GDM1 (cell line): ENCODE measurements around the gene C20orf204.
A peak's percentile ranks its signal among the peaks of the same experiment; 100 is the strongest.

Experiments
- DNase-seq: peaks from one replicate; lab custom pipeline; 2025; lab: John Stamatoyannopoulos, UW

Gene C20orf204

DNA sequence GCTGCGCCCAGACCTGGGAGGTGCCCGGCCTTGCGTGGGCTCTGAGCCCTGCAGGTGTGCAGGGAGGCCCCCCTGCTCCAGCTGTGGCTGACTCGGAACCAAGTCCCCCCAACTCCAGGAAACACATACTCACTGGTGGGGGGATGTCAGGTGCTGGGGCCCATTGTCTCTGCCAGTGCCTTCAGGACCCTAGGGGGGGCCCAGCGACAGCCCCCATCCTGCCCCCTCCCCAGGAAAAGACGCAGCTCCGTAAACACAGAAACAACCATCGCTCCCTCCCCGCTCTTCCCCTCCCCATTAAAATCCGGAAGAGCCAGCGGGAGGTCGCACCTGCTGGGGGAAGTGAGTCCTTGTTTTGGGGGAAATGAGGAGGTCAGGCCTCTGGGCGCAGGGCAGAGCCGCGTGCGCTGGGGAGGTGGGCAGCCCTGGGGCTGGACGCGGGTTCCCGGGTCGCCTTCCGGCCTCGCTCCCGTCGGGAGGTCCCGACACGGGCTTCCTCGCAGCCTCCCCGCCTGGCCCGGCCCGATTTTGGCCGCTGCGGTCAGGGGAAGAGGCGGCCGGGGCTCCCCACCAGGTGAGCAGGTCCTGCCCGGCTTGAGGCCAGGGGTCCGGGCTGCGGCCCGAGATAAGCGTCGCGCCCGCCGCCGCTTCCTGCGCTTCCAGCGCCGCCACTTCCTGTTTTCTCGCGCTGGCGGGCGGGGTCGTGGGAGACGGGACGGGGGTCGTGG, 6.2 kb downstream of the C20orf204 start:
- no peak for DNase-seq

DNA sequence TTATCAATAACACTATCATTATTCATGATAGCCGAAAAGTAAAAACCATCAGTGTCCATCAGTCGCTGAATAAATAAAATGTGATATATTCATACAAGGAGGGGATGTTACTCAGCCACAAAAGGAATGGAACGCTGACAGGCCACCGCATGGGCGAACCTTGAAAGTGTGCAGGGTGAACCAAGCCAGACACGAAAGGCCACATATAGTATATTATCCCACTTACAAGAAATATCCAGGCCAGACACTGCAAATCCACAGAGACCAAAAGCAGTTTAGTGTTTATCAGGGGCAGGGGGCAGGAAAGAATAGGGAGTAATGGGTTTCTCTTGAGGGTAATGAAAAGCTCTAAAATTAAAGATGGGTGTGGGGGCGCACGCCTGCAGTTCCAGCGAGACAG, 7.8 kb downstream of the C20orf204 start:
- no peak for DNase-seq

DNA sequence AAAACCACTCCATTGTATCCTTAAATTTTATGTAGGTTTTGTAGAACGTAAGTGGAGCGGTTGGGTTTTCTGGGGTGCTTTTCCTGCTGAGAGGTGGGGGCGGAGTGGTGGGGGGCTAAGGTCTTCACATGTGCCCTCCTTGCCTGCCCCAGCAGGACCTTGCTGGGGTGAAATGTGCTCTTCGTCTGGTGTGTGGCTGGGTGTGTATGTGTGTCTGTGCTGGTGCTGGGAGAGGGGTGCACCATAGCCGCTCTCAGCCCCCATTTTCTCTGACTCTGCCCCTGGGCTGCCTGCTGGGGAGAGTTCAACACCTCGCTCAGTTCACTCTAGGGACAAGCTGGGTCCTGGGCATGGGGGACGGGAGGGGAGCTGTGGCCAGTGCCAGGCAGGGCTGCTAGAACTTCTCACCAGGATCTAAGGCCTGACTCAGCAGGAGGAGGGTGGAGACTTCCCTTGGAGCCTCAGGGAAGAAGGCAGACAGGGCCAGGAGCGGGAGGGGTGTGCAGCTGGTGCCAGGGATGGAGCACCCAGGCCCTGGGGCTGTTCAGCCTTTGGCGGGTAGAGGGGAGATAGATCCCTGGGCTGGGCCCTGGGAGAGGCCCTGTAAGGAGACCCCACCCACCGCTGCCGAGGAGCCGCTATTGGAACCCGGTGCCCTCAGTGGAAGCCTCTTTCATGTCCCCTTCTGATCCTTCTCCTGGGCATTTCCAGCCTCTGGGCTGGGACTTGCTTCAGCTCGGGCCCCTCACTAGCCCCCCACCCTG, 8.7 kb downstream of the C20orf204 start:
- DNase-seq, result no peak

DNA sequence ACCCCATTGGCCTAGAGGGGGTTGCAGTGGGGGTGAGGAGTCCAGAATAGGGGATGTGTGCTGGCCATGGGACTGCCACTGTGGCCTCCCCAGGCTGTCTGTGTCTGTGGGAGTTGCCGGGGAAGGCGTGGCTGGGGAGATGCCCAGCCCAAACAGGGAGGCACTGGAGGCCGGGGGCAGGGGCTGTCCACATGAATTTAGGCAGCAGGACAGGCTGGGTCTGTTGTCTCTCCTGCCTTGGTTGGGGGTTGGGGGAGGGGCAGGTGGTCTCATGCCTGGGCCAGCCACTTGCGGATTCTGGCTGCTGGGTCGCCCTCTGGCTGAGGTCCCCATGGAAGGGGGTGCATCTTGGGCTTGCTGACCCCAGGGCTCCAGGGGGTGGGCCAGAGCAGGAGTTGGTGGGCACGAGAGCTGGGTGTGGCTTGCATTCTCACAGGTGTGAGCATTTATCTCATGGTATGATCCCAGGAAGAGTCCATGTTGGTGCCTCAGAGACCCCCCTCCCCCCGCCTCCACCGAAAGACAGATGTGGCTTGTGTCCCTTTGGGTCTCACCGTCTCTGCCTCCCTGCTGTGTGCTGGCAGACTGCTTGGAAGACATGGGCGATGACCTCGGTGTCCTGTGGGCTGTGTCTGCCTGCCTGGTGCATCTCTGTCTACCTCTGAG, 9.5 kb downstream of the C20orf204 start:
- DNase-seq, result no peak

DNA sequence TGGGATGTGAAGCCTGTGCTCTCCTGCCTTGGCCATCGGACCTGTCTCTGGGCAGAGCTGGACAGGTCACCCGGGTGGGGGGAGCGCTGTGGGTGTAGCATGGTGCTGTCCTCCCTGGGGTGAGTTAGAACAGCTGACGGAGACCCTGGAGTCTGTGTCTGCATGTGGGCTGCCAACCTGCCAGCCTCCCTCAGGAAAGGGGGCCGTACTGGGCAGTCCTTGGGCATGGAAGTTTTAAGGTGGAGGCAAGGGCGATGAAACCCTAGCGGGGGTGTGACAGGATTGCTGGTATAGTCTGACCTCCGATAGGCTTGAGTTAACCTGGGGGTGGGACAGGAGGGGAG, 11.0 kb downstream of the C20orf204 start:
- no peak for DNase-seq

DNA sequence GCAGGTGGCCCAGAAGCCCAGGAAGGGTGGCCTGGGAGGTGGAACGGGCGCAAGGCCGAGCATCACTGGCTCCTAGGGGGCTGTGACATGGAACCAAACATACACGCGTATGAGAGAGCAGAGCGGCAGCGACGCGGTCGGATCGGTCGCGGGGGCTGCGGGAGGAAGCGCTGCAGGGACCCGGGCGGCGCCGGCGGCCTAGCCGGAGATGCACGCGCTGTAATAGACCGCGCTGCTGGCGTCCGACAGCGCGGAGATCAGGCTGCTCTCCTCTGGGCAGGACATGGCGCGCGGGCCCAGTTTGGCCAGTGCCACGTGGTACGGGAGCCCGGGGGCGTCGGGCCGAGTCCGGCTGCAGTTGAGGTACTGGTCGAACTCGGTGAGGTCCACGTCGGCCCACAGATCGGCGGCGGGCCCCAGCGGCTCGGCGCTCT, 12.0 kb downstream of the C20orf204 start:
- no peak for DNase-seq

DNA sequence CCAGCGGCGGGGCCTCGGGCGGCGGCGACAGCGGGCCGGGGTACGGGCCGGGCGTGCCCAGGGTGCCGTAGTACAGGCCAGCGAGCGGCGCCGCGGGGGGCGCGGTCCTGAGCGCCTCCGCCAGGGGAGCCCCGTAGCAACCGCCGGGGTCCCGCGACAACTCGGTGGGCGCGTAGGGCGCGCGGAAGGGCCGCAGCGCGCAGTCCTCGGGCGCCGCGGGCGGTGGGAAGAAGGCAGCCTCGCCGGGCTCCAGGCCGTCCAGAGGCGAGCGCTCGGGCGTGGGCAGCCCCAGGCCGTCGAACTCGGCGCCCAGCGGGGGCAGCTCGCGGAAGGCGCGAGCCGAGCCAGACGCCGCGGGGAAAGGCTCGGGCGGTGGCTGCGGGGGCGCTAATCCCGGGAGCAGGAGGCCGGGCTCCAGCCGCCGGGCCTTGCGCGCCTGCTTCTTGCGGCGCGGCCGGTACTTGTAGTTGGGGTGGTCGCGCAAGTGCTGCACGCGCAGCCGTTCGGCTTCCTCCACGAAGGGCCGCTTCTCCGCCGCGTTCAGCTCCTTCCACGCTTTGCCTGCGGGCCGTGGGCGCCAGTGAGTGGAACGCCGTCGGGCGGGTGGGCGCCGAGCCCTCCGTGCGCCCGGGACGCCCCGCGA, 12.5 kb downstream of the C20orf204 start:
- DNase-seq, result no peak

DNA sequence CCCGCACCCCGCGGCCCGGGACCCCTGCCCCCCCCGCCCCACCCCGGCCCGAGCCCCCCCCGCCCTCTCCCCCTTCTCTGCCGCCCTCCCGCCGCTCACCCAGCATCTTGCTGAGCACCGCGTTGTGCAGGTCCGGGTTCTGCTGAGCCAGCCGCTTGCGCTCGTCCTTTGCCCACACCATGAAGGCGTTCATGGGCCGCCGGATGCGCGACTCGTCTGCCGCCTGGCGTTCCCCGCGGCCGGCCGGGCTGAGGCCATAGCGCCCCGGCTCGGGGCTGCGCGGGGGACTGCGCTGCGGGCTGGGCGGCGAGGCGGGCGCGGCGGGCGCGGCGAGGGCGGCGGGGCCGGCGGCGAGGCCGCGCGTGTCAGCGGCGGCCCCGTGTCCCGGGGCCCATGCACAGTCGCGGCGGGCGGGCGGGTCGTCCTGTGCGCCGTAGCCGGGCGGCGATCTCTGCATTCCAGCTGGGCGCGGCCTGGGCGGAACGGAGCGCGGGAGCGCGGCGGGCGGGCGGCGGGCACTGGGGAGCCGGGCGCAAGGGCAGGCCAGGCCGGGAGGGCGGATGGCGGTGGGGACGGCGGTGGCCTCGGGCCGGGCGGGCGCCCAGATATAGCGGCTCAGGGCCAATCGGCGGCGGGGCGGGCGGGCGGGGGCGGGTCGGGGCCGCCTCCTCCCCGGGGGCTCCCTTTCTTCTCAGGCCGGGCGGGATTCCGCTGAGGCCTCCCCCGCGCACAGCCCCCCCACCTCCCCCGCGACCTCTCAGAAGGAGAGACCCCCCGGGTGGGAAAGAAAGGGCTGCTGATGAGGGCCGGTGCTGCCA, 13.3 kb downstream of the C20orf204 start, which contains the start of gene SOX18:
Gene SOX18, minus strand, starts transcription at position 580 of the 818 bp plus-strand sequence. Its CDS starts 123 bp downstream, at position 457.
- no peak for DNase-seq

DNA sequence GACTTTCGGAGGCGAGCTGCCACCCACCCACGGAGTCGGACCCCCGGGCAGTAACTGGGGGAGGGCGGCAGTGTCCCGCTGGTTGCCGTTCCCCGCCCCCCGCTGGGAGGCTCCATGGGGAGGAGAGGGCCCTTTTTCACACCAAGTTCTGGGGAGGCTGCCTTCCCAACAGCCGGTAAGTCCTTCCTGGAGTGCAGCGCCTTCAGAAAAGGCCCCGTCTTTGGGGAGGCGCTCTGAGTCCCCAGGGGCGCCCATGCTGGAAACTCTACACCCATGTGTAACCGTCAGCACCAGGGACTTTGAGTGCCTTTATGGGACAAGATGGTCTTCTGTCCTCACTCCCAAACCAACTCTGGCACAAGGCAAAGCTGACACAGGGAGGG, 13.9 kb downstream of the C20orf204 start:
- DNase-seq, result no peak

DNA sequence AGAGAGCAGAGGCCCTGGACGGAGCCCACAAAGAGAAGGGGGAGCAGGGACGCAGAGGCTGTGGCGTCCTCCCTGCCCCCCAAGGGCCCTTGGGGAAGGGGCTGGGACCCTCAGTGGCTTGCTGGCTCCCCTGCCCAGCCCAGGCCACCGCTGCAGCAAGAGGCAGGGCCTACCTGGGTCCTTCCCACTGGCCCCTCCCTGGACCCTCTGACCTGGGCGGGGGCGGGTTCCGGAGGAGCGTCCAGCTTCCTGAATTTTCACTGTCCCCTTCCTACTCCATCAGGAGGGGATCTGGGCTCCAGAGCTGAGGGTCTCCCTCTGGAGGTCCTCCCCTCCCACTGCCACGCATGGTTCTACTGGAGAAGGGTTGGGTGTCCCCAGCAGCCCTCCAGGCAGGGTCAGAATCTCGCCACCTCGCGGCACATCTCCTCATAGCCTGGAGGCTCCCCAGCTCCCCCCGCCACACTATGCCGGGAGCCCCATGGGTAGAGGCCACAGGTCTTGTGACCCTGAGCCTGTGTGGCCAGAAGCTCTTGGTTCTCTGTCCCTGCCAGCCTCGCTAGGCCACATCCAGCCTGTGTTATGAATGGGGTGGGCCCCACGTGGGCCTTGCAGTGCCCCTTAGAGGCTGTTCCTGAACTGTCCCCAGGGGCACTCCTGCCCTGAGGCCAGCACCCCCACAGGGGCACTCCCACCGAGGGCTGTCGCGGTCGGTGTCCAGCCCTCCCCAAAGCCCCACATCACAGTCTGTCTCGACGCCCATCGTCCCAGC, 14.5 kb downstream of the C20orf204 start:
- DNase-seq, result no peak

DNA sequence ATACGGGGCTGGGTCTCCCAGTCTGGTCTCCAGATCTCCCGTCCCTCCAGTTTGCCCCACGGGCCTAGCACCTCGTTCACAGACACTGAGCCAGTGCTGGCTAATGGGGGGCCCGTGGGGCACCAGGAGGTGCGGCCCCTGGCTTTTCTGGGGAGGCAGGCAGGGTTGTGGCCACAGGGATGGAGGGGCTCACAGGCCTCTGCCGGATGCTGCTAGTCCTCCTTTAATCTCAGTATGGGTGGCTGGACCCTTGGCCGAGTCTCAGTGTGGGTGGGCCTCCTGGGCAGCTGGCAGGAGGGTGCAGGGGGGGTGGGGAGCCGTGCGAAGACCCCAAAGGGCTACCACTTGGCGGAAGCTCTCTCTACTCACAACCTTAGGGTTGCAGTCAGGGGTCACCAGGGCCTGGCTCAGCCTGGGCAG, 15.1 kb downstream of the C20orf204 start:
- DNase-seq, result no peak

DNA sequence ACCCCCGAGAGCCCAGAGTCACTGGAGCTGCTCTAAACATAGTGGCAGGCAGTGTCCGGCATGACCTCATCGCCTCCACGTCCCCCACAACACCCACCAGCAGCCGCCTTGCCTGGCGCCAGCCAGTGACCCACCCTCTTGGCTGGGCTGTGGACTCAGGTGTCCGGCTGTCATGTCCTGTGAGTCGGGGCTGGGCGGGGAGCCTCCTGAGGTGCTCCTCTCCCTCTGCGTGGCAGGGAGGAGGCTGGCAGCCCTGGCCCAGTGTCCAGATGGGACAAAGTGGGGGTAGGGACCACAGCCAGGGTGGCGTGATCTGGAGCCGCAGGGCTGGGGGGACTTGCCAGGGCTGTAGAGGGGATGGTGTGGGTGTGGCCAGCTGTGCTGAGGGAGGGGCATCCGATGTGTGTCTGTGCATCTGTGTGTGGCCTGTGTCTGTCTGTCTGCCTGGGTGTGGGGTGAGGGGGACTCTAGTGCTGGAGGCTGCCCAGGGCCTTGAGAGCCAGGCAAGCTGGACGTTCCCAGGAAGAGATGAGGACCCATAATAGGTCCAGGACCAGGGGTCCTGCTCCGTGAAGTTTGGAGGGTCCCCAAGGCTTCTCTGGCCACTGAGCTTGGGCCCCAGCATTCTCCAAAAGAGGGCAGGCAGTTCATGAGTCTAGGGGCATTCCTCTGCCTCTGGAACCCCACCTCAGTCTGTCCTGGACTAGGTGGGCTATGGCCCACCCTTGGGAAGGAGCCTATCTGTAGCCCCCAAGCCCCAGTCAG, 15.8 kb downstream of the C20orf204 start:
- DNase-seq, result no peak

DNA sequence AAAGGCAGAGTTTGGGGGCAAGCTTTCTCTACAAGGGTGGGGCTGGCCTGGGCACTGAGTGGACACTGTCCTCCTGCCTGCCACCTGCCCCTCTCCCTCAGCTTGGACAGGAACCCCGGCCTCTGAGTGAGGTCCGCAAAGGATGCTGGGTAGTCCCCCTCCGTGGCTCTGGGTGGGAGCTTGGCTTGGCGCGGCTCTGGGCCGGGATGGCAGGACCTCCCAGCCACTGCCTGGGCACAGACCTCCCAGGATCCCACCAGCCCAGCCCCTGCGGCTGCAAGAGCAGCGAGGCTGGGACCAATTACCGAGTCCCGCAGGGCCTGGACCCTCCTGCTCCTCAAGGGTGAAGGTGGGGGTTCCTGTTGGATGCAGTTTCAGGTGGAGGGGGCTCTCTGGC, 16.3 kb downstream of the C20orf204 start:
- no peak for DNase-seq

DNA sequence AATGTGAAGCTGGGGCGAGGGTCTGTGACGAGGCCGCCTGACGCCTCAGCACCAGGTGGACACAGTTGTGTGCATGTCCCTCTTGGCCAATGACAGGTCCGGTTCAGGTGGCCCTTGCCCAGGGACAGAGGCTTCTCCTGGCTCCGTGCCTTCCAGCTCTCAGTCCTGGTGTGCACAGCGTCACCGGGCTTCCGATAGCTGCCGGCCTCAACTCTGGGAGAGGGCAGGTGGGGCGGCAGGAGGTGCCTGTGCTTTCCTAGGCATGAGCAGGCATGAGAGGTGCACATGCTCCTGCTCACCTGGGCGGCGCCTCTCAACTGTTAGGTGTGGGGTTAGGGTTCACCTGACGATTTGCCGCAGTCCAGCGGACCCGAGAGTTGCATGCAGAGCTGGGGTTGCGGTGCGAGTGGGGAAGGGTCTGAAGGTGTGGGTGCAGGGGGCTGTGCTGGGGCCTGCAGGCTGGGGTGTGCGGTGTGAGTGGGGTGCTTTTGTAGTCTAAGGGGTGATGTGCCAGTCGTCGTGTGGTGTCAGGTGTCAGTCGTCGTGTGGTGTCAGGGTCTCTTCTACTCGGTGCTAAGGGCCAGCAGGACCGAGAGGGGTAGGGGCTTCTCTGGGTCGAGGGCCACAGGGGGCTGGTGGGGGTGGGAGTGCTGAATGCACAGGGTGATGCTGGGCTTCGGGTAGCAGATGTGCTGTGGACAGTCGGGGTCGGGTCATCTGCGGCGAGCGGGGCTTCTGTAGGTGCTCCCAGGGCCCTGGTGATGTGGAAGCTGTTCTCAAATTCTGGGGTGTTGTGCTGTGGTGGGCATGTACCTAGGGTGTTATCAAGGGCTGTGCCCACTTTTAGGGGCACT, 17.2 kb downstream of the C20orf204 start:
- DNase-seq, result no peak

DNA sequence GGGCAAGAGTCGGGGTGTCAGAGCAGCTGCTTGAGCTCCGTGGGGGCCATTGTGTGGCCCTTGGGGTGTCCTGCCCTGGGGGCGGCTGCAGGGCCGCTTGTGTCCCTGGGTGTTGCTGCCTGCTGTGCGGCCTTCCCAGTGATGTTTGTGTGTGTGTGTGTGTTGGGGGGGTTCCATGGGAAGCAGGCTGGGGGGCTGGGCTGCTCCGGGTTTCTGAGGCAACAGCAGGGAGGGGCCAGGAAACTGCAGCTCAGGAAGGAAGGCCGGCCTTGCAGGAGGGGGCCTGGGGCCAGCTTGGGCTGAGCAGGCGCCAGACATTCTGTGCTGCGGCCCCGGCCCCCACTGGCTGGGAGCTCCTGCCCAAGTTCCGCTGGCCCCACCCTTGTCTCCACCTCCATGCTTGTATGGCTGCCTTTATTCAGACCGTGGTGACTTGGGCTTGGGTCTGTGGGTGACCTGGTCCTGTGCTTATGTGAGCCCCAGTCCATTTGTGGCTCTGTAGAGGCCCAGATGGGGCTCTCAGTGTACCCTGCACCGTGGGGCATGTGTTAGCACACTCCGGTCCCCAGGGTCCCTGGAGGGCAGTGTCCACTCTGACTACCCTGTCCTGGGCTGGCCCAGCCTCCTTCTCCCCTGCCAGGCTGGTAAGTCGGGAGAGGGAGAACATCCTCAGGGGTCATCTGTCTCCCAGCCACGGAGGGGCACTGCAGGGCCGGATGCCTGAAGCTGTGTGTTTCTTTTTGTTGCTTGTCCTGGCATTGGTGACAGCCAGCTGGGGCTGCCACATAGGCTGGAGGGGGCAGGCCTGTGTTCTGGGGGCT, 18.1 kb downstream of the C20orf204 start:
- DNase-seq, result peak; percentile 91

DNA sequence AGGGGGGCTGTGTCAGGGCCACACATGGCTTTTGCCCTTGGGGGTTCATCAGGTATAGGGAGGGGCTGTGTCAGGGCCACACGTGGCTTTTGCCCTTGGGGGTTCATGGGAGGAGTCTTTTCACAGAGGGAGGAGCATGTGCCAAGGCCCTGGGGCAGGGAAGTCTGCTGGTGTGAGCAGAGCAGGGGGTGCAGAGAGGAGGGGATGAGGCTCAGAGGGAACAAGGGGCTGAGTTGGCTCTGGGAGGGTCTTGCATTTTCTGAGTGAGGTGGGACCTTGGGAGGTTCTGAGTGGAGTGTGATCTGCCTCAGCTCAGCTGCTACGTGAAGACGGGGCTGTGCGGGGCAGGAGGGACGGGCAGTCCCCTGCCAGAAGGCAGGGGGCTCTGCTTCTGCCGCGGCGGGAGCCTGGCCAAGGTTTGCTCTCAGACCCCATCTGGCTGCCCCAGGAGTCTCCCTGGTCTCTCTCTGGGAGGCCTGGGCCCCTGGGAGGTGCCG, 19.5 kb downstream of the C20orf204 start:
- DNase-seq, result no peak

DNA sequence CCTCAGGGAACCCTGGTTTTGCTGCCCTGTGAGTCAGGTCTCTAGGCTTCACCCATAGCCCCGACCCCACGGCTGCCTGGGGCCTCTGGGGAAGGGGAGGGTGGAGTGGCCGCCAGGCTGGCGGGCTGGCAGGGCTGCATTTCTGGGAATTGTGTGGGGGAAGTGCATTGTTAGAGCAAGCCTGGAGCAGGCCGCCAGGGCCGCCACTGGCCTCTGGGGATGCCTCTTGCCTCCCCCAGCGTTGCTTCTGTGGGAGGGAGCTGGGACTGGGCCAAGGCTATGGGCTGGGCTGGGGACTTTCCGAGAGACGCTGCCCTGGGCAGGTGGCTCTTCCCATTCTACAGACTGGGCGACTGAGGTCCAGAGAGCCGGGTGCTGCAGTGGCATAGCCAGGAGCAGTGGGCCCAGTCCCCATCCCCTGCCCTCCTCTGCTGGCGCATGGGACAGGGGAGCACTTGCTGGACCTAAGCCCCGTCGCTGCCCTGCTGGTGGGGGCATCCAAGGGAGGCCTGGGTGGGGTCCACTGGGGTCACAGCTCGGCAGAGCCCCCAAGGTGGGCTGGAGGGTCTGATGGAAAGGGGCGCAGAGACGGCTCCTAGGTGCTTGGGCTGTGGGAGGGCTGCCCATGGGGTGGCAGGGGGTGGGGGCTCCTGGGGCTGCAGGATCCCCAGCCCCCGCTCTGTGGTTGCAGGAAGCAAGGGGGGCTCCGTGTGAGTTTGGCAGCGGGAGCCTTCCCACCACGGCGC, 20.1 kb downstream of the C20orf204 start:
- DNase-seq, result no peak

DNA sequence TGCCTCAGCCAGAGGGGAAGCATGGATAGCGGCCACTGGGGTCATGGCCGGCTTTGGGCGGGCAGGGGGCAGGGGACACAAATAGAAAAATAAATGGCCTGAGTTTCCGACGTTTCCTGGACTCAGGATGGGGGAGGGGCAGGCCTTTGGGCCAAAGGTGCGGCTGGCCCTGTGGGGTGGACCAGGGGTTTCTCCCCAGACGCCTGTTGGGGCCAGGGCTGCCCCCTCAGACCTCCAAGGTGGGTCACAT, 20.6 kb downstream of the C20orf204 start:
- DNase-seq, result no peak
